Tibial nerve (tissue), 4 donors: ENCODE results near the gene GPS1. TPM values are rescaled to one million over a fixed set of nuclear protein-coding genes. Genes with fewer than 3 reads are reported as not detected.

Experiments
- DNase-seq, 2 donors: peaks; one replicate each; pipeline ENCODE4 v3.0.0-alpha.2; 2019; ENCODE audit warnings: low spot score in 2 of 2
- H3K27ac ChIP-seq, 4 donors: fragments of 200-600 bp; sonication (generic) in 3 of 4; one replicate each; pipeline ENCODE4 v1.5.1; 2017 to 2019; ENCODE audit warnings: mild to moderate bottlenecking in 1 of 4
- H3K27me3 ChIP-seq, 2 donors: fragments of 200-600 bp; sonication (generic) in 1 of 2; one replicate each; pipeline versions ENCODE4 v1.5.1 to v1.6.0; 2017 to 2019
- H3K36me3 ChIP-seq, 3 donors: fragments of 200-600 bp; sonication (generic); one replicate each; pipeline ENCODE4 v1.5.1; 2018 to 2019
- H3K4me1 ChIP-seq, 4 donors: fragments of 200-600 bp; sonication (generic) in 3 of 4; one replicate each; pipeline ENCODE4 v1.5.1; 2017 to 2019
- H3K4me3 ChIP-seq, 4 donors: fragments of 200-600 bp; sonication (generic) in 3 of 4; one replicate each; pipeline ENCODE4 v1.5.1; 2017 to 2019; ENCODE audit warnings: mild to moderate bottlenecking in 1 of 4, moderate library complexity in 1 of 4
- H3K9me3 ChIP-seq, 4 donors: fragments of 200-600 bp; sonication (generic) in 3 of 4; one replicate each; pipeline ENCODE4 v1.5.1; 2017 to 2019
- EP300 ChIP-seq, 2 donors: sonication (generic); formaldehyde crosslinking; IDR thresholded peaks; one replicate each; pipeline ENCODE4 v1.6.1; 2017; ENCODE audit warnings: antibody characterized with exemption in 2 of 2, mild to moderate bottlenecking in 1 of 2
- POLR2A ChIP-seq, 2 donors: fragments of 450-650 bp; IDR thresholded peaks; one replicate each; pipeline ENCODE4 v1.6.1; 2017; ENCODE audit warnings: antibody characterized with exemption in 2 of 2, mild to moderate bottlenecking in 2 of 2, moderate library complexity in 2 of 2
- WGBS, 2 donors: methylation state at CpG; one replicate each; pipeline ENCODE4 v1.1.5; 2018; 5-methylcytosine and 5-hydroxymethylcytosine counted together
- total RNA-seq, 4 donors: library from RNA; depleted of rRNA; stranded (reverse); fragments of >200 nt; gene quantifications; one replicate each; pipeline ENCODE4 v1.1.0, GENCODE V29; 2016
- TF ChIP-seq, protein P1 (sequence below), 5 experiments: fragments of 200-600 bp in 3 of 5; fragments of 450-650 bp in 2 of 5; sonication (generic) in 3 of 5; IDR thresholded peaks; one replicate each; pipeline ENCODE4 v1.5.1; 2016 to 2019; ENCODE audit warnings: antibody characterized with exemption in 5 of 5, mild to moderate bottlenecking in 3 of 5, moderate library complexity in 2 of 5

The GPS1 gene
- total RNA-seq, 4 donors from 2014 or later, result 74.9 to 134 (median 92.9) TPM

DNA sequence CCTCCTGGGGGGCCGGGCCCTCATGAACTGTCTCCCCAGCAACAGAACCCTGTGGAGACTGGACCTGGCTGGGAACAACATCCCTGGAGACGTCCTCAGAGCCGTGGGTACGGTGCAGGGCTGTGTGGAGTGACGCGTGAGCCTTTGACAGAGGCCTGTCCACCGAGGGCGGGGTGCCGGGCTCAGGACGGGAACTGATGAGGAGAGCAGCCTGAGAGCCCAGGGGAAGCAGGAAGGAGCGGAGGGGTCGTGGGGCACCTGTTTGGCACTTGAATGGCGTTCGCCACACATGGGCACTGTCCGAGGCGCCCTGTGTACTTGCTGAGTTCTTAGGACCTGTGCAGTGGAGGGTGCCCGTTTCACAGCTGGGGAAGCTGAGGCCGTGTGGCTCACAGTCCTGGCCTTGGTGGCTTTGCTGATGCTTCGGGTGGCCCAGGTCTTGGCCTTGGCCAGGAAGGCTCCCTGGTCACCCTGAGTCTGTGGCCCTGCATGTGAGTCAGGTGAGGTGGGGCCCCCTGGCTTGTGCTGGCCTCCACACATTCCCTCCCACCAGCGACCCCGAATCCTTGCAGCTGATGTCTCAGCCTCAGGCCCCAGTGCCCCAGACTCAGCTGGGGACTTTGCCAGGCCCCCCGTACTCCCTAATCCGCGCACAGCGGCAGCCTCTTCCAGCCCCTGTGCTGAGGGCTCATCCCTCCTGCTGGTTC lies 26.1 kb upstream of the GPS1 start:
- H3K36me3 ChIP-seq, result peaks cover 0 to 35% (median 0%) of the 10 kb centered on the region in 3 donors
- H3K4me3 ChIP-seq, result no peak overlapping the region
- 89 to 91% methylated on average over 25 of the region's 25 CpGs for WGBS, 2 donors
- no peak overlapping the region for H3K27ac ChIP-seq
- DNase-seq, result no peak
- TF ChIP-seq EP300 (IDR thresholded peaks at IDR 0.05) (no peak), POLR2A (IDR thresholded peaks at IDR 0.05) (no peak)
- TF ChIP-seq, protein P1, sequence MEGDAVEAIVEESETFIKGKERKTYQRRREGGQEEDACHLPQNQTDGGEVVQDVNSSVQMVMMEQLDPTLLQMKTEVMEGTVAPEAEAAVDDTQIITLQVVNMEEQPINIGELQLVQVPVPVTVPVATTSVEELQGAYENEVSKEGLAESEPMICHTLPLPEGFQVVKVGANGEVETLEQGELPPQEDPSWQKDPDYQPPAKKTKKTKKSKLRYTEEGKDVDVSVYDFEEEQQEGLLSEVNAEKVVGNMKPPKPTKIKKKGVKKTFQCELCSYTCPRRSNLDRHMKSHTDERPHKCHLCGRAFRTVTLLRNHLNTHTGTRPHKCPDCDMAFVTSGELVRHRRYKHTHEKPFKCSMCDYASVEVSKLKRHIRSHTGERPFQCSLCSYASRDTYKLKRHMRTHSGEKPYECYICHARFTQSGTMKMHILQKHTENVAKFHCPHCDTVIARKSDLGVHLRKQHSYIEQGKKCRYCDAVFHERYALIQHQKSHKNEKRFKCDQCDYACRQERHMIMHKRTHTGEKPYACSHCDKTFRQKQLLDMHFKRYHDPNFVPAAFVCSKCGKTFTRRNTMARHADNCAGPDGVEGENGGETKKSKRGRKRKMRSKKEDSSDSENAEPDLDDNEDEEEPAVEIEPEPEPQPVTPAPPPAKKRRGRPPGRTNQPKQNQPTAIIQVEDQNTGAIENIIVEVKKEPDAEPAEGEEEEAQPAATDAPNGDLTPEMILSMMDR (IDR thresholded peaks at IDR 0.05), result no peak
- no peaks in the 10 kb centered on the region for H3K27me3 ChIP-seq
- H3K4me1 ChIP-seq, result peaks cover 0 to 50% (median 25%) of the 10 kb centered on the region in 4 donors
- no peaks in the 10 kb centered on the region for H3K9me3 ChIP-seq

DNA sequence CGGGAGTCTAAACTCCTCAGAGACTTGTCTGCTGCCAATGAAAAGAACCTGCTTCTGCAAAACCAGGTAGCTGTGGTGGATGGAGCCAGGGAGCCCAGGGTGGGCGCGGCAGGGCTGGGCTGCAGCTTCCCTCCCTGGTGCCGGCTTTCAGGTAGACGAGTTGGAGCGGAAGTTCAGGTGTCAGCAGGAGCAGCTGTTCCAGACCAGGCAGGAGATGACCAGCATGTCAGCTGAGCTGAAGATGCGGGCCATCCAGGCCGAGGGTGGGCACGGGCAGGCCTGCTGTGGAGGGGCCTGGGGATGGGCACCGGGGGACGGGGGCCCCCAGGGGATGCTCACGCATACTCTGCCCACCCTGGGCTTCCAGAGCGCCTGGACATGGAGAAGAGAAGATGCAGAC lies 23.5 kb upstream of the GPS1 start:
- Histone ChIP-seq H3K4me1 (peaks cover 0 to 49% (median 24%) of the 10 kb centered on the region in 4 donors), H3K27me3 (peaks cover 0 to 12% of the 10 kb centered on the region in 2 donors), H3K27ac (no peak overlapping the region), H3K36me3 (peaks cover 0 to 35% (median 0%) of the 10 kb centered on the region in 3 donors), H3K4me3 (no peak overlapping the region), H3K9me3 (no peaks in the 10 kb centered on the region)
- TF ChIP-seq POLR2A (IDR thresholded peaks at IDR 0.05) (no peak), EP300 (IDR thresholded peaks at IDR 0.05) (no peak)
- TF ChIP-seq, protein P1 (IDR thresholded peaks at IDR 0.05), result no peak
- no peak for DNase-seq
- 95 to 98% methylated on average over 13 of the region's 13 CpGs for WGBS, 2 donors

DNA sequence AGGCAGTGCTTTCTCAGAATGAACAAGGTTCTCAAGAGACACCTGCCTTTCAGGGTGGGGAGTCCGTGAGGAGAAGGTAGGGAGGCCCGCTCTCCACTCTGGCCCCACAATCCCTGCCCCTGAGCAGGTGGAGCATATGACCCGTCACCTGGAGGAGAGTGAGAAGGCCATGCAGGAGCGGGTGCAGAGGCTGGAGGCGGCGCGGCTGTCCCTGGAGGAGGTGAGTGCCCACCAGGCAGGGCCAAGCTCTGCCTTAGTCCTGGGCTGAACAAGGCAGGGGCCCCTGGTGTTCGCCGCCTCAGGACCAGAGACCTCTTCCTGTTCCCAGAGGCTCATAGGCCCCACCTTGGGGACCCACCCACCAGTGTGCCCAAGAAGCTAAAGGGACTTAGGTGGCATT lies 22.7 kb upstream of the GPS1 start:
- TF ChIP-seq, protein P1 (IDR thresholded peaks at IDR 0.05), result no peak
- TF ChIP-seq EP300 (IDR thresholded peaks at IDR 0.05) (no peak), POLR2A (IDR thresholded peaks at IDR 0.05) (no peak)
- no peak overlapping the region for H3K4me3 ChIP-seq
- peaks cover 0 to 12% of the 10 kb centered on the region in 2 donors for H3K27me3 ChIP-seq
- peaks cover 0 to 35% (median 0%) of the 10 kb centered on the region in 3 donors for H3K36me3 ChIP-seq
- H3K9me3 ChIP-seq, result no peaks in the 10 kb centered on the region
- WGBS, 2 donors, result 96 to 97% methylated on average over 9 of the region's 9 CpGs
- H3K4me1 ChIP-seq, result peaks cover 0 to 46% (median 20%) of the 10 kb centered on the region in 4 donors
- no peak overlapping the region for H3K27ac ChIP-seq
- no peak for DNase-seq

DNA sequence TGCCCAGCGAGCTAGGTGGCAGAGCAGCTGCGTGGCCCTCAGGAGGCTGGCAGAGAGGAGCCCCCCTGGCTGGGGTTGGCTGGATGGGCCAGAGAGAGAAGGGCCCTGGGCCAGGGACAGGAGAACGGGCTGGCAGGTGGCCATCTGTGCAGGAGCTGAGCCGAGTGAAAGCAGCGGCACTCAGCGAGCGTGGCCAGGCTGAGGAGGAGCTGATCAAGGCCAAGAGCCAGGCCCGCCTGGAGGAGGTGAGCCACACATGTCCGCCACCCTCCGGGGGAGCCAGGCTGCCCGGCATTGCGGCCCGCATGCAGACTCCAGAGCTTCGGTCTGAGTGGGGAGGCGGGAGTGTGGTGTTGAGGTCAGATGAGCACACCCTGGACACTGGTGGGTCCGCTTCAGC lies 22.3 kb upstream of the GPS1 start:
- DNase-seq, result no peak
- Histone ChIP-seq H3K9me3 (no peaks in the 10 kb centered on the region), H3K27ac (no peak overlapping the region), H3K36me3 (peaks cover 0 to 35% (median 0%) of the 10 kb centered on the region in 3 donors), H3K27me3 (peaks cover 0 to 12% of the 10 kb centered on the region in 2 donors), H3K4me3 (no peak overlapping the region), H3K4me1 (peaks cover 0 to 45% (median 17%) of the 10 kb centered on the region in 4 donors)
- WGBS, 2 donors, result 91 to 93% methylated on average over 16 of the region's 16 CpGs
- TF ChIP-seq, protein P1 (IDR thresholded peaks at IDR 0.05), result no peak
- TF ChIP-seq EP300 (IDR thresholded peaks at IDR 0.05), result no peak
- TF ChIP-seq POLR2A (IDR thresholded peaks at IDR 0.05), result no peak

DNA sequence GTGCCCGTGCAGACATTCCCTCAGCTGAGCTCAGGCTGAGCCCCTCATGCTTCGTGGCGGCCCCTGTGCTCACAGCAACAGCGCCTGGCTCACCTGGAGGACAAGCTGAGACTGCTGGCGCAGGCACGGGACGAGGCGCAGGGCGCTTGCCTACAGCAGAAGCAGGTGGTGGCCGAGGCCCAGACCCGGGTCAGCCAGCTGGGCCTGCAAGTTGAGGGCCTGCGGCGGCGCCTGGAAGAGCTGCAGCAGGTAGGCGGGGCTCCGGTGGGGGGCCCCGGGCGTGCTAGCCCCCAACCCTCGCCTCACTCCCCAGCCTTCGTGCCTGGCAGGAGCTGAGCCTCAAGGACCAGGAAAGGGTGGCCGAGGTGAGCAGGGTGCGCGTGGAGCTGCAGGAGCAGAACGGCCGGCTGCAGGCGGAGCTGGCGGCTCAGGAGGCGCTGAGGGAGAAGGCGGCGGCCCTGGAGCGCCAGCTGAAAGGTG lies 21.7 kb upstream of the GPS1 start:
- WGBS, 2 donors, result 70 to 79% methylated on average over 4 to 29 of the region's 31 CpGs
- Histone ChIP-seq H3K27ac (no peak overlapping the region), H3K4me1 (peaks cover 0 to 38% (median 16%) of the 10 kb centered on the region in 4 donors), H3K36me3 (peaks cover 0 to 33% (median 0%) of the 10 kb centered on the region in 3 donors), H3K27me3 (peaks cover 0 to 12% of the 10 kb centered on the region in 2 donors), H3K9me3 (no peaks in the 10 kb centered on the region), H3K4me3 (no peak overlapping the region)
- no peak for DNase-seq
- TF ChIP-seq EP300 (IDR thresholded peaks at IDR 0.05) (no peak), POLR2A (IDR thresholded peaks at IDR 0.05) (no peak)
- TF ChIP-seq, protein P1 (IDR thresholded peaks at IDR 0.05), result no peak
